ENCODE measurements around the gene SERBP1.

SERBP1 gene

DNA sequence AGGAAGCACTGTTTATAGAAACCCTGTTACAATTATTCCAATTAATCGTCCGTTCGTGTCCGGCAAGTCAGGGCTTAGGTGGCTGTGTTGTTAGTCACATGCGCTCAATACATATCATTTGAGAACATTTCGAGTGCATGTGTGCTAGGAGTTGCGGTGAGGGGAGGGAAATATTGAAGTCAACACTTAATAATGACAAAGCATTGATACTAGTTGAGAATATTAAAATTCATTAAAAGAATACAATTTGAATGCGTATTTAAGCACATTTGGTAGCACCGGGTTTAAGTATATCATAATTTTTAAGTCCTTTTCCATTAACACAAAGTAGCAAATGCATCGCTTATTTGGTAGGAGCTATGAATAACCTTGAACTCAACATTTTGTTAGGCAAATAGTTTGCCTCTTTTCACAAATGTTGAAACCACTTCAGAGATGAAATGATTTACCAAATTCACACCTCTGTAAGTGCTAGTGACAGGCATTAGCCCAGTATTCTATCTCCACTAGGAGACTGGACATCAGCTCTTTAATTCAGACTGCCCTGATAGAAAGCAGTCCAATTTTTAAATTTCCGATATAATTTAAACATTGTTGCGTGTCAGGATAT lies 1.1 kb upstream of the SERBP1 start:
- TF ChIP-seq, protein P1, sequence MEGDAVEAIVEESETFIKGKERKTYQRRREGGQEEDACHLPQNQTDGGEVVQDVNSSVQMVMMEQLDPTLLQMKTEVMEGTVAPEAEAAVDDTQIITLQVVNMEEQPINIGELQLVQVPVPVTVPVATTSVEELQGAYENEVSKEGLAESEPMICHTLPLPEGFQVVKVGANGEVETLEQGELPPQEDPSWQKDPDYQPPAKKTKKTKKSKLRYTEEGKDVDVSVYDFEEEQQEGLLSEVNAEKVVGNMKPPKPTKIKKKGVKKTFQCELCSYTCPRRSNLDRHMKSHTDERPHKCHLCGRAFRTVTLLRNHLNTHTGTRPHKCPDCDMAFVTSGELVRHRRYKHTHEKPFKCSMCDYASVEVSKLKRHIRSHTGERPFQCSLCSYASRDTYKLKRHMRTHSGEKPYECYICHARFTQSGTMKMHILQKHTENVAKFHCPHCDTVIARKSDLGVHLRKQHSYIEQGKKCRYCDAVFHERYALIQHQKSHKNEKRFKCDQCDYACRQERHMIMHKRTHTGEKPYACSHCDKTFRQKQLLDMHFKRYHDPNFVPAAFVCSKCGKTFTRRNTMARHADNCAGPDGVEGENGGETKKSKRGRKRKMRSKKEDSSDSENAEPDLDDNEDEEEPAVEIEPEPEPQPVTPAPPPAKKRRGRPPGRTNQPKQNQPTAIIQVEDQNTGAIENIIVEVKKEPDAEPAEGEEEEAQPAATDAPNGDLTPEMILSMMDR (conservative IDR thresholded peaks at IDR 0.05) = no peak
- H3K27ac ChIP-seq = peak overlapping the region; percentile 93

DNA sequence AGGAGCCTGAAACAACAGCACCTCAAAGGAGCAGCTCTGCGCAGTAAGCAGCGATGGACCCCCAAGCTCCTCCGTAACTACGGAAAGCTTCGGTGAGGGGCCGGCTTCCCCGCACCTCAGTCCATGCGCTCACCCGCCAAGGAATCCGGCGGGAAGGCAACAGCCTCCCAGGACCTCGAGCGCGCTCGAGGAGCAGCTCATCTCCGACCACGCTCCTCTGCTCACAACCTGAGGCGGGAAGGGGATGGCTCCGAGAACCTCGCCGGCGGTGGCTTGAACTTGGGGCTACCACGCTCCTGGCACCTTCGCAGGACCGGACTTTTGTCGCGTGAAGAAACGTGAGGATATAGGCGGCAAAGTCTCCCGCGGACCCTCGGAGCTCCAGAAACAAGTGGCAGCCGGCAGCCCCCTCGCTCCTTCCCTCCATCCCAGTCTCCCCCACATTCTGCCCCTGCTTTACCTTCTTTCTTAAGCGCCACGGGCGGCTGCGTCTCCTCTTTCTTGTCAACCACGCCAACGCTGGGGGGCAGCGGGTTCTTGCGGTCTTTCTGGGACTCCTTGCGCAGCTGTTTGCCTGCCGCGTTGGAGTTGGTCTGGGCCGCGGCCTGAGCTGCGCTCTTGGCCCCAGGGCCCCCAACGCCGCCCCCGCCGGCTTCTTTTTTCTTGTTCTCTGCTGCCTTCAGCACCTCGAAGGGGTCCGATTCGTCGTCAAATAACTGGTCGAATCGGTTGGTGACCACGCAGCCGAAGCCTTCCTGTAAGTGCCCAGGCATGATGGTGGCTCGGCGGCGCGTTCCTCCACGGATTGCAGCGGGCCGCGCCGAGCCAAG lies 459 bp downstream of the SERBP1 start:
- TF ChIP-seq, protein P1 (conservative IDR thresholded peaks at IDR 0.05) = no peak
- peak overlapping the region; percentile 93 for H3K27ac ChIP-seq

DNA sequence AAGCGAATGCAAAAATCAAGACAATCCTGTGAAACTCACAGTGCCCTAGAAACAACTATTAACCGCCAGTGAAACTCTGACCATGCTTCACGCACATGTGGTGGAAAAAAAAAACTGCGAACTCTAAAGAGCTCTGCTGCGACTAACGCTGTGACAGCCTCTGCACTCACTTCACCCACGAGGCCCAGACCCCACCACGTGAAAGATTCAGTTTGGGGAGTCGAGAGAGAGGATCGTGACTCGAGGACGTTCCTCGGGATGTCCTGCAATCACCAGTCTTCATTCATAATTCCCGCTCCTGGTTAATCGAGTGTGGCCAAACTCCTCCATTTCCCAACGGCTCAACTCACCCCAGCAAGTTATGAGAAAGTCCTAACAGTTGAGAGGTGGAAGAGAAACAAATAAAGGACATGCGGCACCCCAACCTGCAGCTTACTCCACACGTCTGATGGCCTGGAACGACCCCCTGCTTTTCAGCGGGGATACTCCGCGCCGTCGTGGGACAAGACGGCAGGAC lies 1.1 kb downstream of the SERBP1 start:
- H3K27ac ChIP-seq = peak overlapping the region; percentile 93; the same call in 1 of the 2 replicates
- TF ChIP-seq, protein P1 (conservative IDR thresholded peaks at IDR 0.05) = no peak

DNA sequence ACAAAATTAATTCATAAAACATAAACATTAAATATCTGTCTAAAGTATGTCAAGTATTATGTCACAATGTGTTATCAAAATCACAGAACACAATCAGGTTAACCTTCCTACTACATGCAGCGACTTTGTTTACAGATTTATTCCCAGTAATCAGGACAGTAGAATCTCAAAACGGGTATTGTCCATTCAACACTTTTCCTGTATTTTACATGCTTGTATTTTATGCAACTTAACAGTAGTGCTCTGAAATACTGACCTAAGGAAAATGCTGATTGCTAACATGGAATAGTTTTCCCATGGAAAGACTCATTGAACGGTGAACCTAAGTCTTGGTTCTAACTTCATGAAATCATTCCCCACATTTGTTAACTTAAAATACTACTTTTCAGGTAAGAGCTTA lies 2.3 kb downstream of the SERBP1 start:
- TF ChIP-seq, protein P1 (conservative IDR thresholded peaks at IDR 0.05) = no peak
- H3K27ac ChIP-seq = peak overlapping the region; percentile 93; the same call in 1 of the 2 replicates

DNA sequence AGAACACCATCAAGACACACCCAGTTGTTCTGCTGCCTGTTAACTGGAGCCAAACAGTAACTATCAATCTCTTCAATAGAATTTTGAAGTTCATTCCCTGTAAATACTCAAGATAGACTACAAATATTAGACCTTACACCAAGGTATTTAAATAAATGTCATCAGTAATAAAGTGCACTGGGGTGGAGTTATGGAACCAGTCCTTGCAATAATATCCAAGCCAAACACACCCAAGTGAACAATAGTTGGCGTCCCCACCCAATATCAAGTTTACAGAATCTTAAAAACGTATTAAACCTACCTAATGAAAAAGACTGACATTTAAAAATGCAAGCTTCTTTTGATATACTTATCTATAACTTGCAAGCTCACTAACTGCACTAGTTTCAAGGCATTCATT lies 2.7 kb downstream of the SERBP1 start:
- no peak overlapping the region for H3K27ac ChIP-seq
- TF ChIP-seq, protein P1 (conservative IDR thresholded peaks at IDR 0.05) = no peak

DNA sequence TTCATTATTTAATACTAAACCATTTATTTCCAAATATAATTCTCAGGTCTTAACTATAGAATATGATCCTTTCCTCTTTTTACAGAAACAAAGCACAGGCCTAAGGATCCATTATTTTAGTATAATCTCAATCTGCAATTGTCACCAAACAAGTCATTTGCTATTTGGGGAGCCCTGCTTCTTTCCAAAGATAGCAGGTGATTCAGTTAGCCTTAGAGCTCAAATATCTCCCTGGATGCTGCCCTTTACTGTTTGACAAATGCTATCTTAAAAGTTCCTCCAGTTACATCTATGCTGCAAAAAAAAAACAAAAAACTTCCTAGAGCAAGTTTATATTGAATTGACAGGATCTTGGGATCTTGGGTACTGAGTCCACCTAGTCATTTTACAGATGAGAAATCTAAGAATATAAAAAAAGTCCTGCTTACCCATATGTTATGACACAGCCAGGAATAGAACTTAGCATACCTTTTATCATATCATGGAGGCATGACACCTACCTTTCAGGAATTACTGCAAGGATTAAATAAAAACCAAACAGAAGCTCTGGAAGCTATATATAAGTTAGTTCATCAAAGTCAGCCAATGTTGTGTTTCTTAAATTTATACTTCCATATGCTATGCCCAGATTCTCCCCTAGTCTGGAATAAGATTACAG lies 9.2 kb downstream of the SERBP1 start:
- TF ChIP-seq, protein P1 (conservative IDR thresholded peaks at IDR 0.05) = no peak
- no peak overlapping the region for H3K27ac ChIP-seq
